H1 (cell line): ENCODE results near the gene FHDC1. TPM values are rescaled to one million over a fixed set of nuclear protein-coding genes. Genes with fewer than 3 reads are reported as not detected.

Experiments used
- BACH1 ChIP-seq: IDR thresholded peaks from 2 replicates; pipeline ENCODE4 v1.6.1; 2012; ENCODE audit warnings: low read length, improper control_type of control experiment
- CHD1 ChIP-seq: IDR thresholded peaks from 2 replicates; pipeline ENCODE4 v1.6.1; 2012; ENCODE audit warnings: low read depth, low read length, improper control_type of control experiment
- KDM1A ChIP-seq: fragments of 200-600, 300-600 bp; sonication (generic); IDR thresholded peaks from 2 replicates; pipeline ENCODE4 v1.7.1; 2016; ENCODE audit warnings: mild to moderate bottlenecking, low read length, borderline replicate concordance
- SIRT6 ChIP-seq: IDR thresholded peaks from one replicate; pipeline ENCODE4 v1.7.1; 2012; ENCODE audit warnings: low read length, inconsistent platforms
- SIX5 ChIP-seq: IDR thresholded peaks from 2 replicates; pipeline ENCODE4 v1.6.1; 2011; ENCODE audit warnings: mild to moderate bottlenecking, low read depth, low read length
- SRF ChIP-seq: IDR thresholded peaks from 2 replicates; pipeline ENCODE4 v1.6.1; 2011; ENCODE audit warnings: mild to moderate bottlenecking, low read depth, low read length, moderate library complexity
- polyA plus RNA-seq, 7 experiments: library from polyadenylated mRNA; depleted of rRNA in 3 of 7; stranded (reverse) in 5 of 7; unstranded in 2 of 7; fragments of >200 nt in 5 of 7; fragments of 200-250 nt in 2 of 7; gene quantifications; 1 replicate in 5 of 7; 2 replicates in 1 of 7; 4 replicates in 1 of 7; pipeline versions ENCODE4 v1.2.1 to v1.2.3, GENCODE V29; 2011 to 2013; ENCODE audit warnings: missing spikeins in 2 of 7, mixed read lengths in 2 of 7
- total RNA-seq: library from RNA; stranded (reverse); fragmentation: NEBNext Ultra II Directional; extraction: Animal tissue kit (Norgen Biotek cat#: 25700); gene quantifications from 2 replicates; pipeline ENCODE4 v1.2.1, GENCODE V29; 2021
- TF ChIP-seq, protein P1 (sequence below), 3 experiments: IDR thresholded peaks; 1 replicate in 2 of 3; 2 replicates in 1 of 3; pipeline versions ENCODE4 v1.5.1 to v1.6.1; 2011; ENCODE audit warnings: low read length in 3 of 3, mild to moderate bottlenecking in 3 of 3, inconsistent platforms in 2 of 3, low read depth in 1 of 3, moderate library complexity in 1 of 3; ENCODE audit not compliant: insufficient read depth in 1 of 3; ENCODE audit errors: control extremely low read depth in 1 of 3

Gene FHDC1
- total and polyA plus RNA-seq, 2 of the 8 experiments (the other 6 are each of a cell fraction or from before 2014, with no cell fraction given) = 6.4 to 28.6 TPM

DNA sequence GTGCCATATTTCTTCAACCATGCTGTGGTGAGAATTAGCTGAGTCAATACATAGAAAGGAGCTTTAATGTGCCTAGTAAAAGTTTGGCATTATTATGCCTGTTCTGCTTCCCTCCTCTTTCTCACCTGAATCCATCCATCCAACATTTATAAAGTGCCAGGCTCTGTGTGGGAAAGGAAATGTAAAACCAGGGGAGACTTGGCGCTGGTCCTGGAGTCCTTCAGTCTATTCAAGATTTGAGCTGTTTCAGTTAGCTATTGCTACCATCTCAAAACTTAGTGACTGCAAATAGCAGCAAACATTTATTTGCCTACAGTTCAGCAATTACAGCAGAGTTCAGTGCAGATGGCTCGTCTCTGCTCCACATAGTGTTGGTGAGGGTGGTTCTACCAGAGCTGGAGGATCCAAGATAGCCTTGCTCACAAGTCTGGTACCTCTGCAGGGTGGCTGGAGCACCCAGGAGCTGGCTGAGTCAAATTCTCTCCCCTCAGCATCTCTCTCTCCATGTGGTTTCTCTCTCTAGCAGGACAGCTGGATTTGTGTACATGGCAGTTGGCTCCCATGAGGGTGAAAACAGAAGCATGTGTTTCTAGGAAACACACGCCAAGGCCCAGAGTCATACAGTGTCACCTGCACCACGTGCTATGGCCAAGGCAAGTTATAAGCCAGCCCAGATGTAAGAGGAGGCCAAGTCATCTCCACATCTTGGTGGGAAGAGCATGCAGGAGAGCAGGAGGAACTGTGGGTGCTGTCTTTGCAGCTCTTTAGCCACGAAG, 77.3 kb downstream of the FHDC1 start (continued):
- TF ChIP-seq SIX5 (no peak), SRF (no peak), KDM1A (no peak), SIRT6 (no peak), BACH1 (no peak), CHD1 (no peak)
- TF ChIP-seq, protein P1, sequence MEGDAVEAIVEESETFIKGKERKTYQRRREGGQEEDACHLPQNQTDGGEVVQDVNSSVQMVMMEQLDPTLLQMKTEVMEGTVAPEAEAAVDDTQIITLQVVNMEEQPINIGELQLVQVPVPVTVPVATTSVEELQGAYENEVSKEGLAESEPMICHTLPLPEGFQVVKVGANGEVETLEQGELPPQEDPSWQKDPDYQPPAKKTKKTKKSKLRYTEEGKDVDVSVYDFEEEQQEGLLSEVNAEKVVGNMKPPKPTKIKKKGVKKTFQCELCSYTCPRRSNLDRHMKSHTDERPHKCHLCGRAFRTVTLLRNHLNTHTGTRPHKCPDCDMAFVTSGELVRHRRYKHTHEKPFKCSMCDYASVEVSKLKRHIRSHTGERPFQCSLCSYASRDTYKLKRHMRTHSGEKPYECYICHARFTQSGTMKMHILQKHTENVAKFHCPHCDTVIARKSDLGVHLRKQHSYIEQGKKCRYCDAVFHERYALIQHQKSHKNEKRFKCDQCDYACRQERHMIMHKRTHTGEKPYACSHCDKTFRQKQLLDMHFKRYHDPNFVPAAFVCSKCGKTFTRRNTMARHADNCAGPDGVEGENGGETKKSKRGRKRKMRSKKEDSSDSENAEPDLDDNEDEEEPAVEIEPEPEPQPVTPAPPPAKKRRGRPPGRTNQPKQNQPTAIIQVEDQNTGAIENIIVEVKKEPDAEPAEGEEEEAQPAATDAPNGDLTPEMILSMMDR (IDR thresholded peaks at IDR 0.05; ENCODE audit: control extremely low read depth in 1 of 3, insufficient read depth in 1 of 3, low read depth in 1 of 3, low read length in 3 of 3) = no peak
